GM18867 (cell line): ENCODE measurements around the gene TMEM51.

Source experiments
- ATAC-seq: cut with Tn5 transposase; IDR thresholded peaks from one replicate; pipeline ENCODE4 v1.9.1; 2021; ENCODE audit warnings: mild to moderate bottlenecking, moderate library complexity; ENCODE audit not compliant: unreplicated experiment

The TMEM51 gene

DNA sequence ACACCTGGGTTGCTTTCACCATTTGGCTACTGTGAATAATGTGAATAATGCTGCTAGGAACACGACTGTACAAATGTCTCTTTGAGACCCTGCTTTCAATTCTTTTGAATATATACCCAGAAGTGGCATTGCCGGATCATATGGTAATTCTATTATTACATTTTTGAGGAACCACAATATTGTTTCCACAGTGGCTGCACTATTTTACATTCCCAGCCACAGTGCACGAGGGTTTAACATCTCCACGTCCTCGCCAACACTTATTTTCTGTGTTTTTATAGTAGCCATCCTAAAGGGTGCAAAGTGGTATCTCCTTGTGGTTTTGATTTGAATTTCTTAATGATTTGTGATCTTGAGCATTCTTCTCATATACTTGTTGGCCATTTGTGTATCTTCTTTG lies 109.2 kb downstream of the TMEM51 start:
- no peak for ATAC-seq

DNA sequence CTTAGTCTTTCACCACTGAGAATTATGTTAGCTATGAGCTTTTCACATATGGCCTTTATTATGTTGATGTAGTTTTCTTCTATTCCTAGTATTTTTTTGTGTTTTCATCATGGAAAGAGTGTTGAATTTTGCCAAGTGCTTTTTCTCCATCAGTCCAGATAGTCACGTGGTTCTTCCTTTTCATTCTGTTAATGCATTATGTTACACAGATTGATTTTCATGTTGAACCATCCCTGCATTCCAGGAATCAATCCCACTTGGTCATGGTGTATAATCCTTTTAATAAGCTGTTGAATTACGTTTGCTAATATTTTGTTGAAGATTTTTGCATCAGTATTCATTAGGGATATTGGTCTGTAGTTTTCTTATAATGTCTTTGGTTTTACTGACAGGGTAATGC lies 111.2 kb downstream of the TMEM51 start:
- no peak for ATAC-seq
